ENCODE data around the gene SLC12A4.
"Not testable (repeated sequence)": the region's sequence is repeated elsewhere in the genome, so short reads cannot be mapped to it uniquely, and the experiment has no call there.

Gene SLC12A4

GRCh38 chr16:67987460-67988160 lies 19.2 kb upstream of the SLC12A4 start:
- no peak for DNase-seq

DNA sequence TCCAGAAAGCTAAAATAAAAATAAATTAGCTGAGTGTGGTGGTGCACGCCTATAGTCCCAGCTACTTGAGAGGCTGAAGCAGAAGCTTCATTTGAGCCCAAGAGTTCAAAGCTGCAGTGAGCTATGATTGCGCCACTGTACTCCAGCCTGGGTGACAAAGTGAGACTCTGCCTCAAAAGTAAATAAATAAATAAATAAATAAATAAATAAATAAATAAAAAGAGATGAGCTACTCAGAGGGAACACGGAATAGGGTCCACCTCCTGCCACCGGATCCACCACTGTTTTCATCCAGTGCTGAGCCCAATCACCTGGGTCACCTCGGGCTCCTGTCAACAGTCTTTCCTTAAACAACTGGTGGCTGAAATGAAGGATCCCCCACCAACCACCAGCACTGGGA lies 18.5 kb upstream of the SLC12A4 start:
- no peak for DNase-seq

DNA sequence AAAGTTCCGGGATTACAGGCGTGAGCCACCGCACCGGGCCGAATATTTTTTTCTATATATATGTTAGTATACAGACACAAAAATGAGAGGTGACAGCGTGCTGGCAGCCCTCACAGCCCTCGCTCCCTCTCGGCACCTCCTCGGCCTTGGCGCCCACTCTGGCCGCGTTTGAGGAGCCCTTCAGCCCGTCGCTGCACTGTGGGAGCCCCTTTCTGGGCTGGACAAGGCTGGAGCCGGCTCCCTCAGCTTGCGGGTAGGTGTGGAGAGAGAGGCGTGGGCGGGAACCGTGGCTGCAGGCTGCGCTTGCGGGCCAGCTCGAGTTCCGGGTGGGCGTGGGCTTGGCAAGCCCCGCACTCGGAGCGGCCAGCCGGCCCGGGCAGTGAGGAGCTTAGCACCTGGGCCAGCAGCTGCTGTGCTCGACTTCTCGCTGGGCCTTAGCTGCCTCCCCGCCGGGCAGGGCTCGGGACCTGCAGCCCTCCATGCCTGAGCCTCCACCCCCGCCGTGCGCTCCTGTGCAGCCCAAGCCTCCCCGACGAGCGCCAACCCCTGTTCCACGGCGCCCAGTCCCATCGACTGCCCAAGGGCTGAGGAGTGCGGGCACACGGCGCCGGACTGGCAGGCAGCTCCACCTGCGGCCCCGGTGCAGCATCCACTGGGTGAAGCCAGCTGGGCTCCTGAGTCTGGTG lies 13.7 kb upstream of the SLC12A4 start:
- DNase-seq = no peak

GRCh38 chr16:67979955-67980678 lies 11.7 kb upstream of the SLC12A4 start, which contains the start of gene DPEP3:
TSS of gene DPEP3 (minus strand) at chr16:67980499. CDS start at chr16:67980380, 119 bp downstream.
- DNase-seq = no peak

- DNase-seq = no peak
Observed at GRCh38 chr16:67977469-67978227, 9.2 kb upstream of the SLC12A4 start.

GRCh38 chr16:67977005-67977404 lies 8.6 kb upstream of the SLC12A4 start:
- no peak for DNase-seq

GRCh38 chr16:67976205-67976604 lies 7.8 kb upstream of the SLC12A4 start:
- no peak for DNase-seq

DNA sequence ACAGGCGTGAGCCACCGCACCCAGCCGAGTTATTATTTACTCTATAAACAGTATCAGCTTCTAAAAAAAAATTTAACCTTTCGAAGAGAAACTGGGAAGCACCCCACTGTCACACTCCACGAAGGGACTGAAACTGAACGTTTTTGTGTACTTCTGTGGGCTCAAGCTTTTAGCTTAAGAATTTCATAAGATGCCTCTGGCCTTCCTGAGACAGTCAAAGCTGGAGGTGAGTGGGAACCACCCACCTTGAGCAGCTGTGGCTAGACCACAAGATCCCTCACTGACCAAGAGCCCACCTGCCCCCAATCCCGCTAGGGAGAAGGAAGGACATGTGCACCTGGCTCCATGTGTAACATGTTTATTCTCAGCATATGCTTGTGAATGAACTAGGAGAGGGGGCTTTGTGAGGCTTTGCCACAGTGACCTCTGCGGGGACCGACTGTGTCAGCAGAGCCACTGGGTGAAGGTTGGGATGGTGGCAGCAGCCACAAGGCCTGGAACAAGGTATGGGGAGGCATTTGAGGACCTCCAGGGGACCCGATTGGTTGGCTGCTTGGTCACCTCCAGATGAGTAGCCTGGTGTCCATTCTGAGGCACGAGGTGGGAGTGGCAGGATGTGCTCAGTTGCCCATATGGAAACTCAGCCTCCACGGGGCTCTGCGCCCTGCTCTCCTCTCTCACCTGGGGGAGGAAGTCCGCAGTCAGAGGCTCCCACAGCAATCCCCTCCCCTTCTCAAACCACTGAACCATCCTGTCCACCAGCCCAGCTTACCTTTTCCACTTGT lies 7.1 kb upstream of the SLC12A4 start:
- no peak for DNase-seq

DNA sequence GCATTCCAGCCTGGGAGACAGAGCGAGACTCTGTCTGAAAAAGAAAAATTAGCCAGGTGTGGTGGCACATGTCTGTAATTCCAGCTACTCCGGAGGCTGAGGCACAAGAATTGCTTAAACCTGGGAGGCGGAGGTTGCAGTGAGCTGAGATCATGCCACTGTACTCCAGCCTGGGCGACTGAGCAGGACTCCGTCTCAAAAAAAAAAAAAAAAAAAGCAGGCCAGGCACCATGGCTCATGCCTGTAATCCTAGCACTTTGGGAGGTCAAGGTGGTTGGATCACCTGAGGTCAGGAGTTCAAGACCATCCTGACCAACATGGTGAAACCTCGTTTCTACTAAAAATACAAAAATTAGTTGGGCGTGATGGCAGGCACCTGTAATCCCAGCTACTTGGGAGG lies 3.8 kb upstream of the SLC12A4 start:
- DNase-seq = not testable (repeated sequence)

GRCh38 chr16:67971111-67971510 lies 2.7 kb upstream of the SLC12A4 start:
- DNase-seq = no peak

- no peak for DNase-seq
Observed at GRCh38 chr16:67969254-67970039, 1.0 kb upstream of the SLC12A4 start.

DNA sequence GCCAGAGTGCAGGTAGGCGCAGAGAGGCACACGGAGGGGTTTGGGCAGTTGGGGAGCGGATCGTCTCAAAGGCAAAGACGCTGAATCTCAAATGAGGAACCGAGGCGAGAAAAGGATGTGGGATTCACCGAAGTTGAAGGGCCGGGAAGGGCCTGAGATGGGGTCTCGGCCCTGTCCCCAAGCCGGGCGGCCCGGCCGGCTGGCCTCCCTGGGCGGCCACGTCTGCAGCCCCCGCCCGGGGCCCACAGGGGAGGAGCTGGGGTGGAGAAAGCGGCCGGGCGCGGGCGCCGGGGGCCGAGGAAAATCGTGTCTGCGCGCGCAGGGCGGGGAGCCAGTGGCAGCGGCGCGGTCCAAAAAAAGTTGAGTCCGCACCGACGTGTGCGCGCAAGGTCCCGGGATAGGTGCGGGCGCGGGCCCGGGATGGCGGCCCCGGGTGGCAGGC lies 458 bp downstream of the SLC12A4 start:
- DNase-seq = no peak

- DNase-seq = no peak
Observed at GRCh38 chr16:67967183-67967957, 1.1 kb downstream of the SLC12A4 start.

- no peak for DNase-seq
Observed at GRCh38 chr16:67966549-67967182, 1.8 kb downstream of the SLC12A4 start.

DNA sequence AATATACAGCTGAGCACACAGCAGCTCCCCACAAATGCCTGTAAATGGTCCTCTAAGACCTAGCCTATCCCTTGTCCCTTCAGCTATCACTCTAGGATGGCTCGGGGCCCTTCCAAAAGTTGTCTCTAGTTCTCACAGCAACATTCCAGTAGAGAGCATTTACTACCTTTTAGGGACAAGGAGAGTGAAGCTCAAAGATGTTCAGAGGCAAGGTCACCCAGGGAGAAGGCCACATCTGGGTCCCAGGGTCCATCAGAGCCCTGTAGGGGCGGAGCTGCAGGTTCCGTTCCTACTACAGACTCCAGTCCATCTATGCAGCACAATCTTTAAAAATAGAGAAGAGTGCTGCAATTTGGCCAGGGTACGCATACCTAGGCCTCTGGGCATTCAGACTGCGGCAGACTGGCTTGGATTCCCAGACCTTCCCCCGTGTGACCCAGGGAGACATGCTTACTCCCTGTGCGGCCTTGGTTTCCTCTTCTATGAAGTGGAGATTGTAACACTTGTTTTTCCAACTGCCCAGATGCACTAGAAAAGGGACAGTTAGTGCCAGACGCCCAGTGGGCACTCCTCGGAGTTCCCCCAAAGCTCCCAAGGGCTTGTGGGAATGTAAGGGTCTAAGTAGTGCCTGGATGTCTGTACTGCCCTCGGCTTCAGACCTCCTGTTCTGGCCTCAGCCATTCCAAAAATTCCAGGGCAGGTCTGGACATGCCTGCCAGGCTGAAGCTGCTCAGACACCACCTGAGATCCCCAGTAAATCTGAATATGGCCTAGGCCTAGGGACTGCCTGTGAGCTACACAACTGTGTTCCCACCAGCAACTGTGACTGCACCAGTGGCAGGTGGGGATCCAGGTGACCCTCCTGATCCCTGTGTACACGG lies 2.5 kb downstream of the SLC12A4 start:
- DNase-seq = no peak

DNA sequence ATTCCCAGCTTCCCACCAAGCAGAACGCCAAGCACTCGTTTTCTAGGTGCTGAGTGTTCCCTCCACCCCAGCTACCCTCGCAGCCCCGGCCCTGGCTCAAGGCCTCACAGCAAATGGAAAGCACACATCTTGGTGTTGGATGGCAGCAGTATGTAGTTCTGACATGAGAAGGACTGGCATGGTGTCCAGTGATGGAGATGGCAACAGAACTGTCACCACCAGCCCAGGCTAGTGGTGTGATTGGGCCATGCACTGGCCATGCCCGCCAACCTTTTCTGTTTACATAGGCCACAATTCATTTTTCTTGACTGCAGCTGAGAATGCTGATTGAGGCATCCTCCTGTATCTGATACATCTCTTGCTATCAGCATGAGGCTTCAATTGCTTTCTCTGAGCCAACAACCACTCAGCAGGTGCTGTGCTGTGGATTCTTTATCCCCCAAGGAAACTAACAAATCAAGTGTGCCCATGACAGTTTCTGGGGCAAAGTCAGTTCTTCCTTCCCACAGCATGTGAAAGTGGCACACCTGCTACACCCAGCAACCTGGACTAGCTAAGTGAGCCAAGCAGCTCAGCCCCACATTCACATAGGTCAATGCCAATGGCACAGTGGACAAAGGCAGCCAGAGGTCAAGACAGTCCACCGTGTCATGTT lies 3.8 kb downstream of the SLC12A4 start:
- no peak for DNase-seq

DNA sequence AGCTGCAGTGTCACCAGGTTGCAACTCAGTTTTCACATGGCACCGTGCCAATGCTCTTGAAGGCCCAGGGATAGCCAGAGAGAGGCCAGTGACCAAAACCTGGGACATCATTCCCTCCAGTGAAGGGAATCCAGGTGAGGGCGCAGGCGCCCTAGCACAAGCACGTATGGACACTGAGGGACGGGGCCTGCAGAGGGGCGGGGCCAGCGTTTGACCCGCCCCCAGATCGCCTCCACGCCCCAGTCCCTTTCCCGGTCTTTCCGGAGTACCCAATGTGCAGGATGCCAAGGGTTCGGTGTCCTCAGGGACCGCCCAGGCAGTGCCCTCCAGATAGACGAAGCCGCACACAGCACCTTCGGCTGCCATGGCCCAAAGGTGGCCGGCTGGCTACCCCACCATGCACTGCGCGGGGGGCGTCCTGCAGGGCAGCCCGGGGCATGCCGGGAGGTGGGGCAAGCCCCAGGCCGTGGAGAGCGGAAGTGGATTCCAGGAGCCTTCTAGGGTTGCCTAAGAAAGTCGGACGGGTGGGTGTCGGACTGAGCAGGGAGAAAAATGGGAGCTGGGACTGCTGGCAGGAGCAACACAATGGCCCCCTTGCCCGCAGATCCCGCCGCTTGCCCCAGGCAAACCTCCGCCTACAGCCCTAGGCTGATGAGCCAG lies 4.6 kb downstream of the SLC12A4 start:
- no peak for DNase-seq

DNA sequence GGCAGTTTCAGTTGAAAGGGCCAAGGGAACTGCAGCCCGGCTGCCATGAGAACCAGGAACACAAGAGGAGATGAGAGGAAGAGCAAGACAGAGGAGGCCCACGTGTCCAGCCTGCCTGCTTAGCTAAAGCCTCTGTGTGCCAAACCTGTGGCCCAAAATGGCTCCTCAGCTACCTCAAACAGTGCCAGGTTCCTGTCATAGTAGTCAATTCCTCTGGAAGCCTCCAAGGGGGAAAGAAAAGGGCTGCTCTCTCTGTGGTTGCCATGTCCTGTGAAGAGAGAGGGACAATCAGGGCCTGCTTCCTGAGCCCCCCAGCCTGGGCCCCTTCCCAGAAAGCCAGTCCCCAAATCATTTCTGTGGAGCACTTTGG lies 5.2 kb downstream of the SLC12A4 start:
- DNase-seq = no peak
